HK-2 (cell line): Measurements from ENCODE around the gene DEFB118.
"Not testable (repeated sequence)": the region's sequence is repeated elsewhere in the genome, so short reads cannot be mapped to it uniquely, and the experiment has no call there.

ENCODE experiments used
- DNase-seq: peaks from one replicate; pipeline ENCODE4 v3.0.0-alpha.2; 2018; ENCODE audit not compliant: unreplicated experiment

DEFB118 gene

GRCh38 chr20:31368301-31368700, at the start of gene DEFB118:
Gene DEFB118 (plus strand): TSS chr20:31368601. CDS start chr20:31368651, 50 bp downstream.
- DNase-seq: no peak

GRCh38 chr20:31322504-31322903, 45.9 kb upstream of the DEFB118 start:
- DNase-seq: no peak

GRCh38 chr20:31330893-31331292, 37.5 kb upstream of the DEFB118 start:
- no peak for DNase-seq

GRCh38 chr20:31341470-31341869, 26.9 kb upstream of the DEFB118 start:
- DNase-seq: no peak

GRCh38 chr20:31355981-31356380, 12.4 kb upstream of the DEFB118 start:
- DNase-seq: no peak

- DNase-seq: no peak
Observed at GRCh38 chr20:31363295-31363694, 5.1 kb upstream of the DEFB118 start.

GRCh38 chr20:31364272-31364671, 4.1 kb upstream of the DEFB118 start:
- DNase-seq: not testable (repeated sequence)

- no peak for DNase-seq
Observed at GRCh38 chr20:31374346-31374745, 5.9 kb downstream of the DEFB118 start.

- no peak for DNase-seq
Observed at GRCh38 chr20:31390490-31390889, 22.1 kb downstream of the DEFB118 start, which contains the start of gene DEFB119. Gene DEFB119 (minus strand): TSS chr20:31390590. CDS start chr20:31390483, 107 bp downstream.

- DNase-seq: no peak
Observed at GRCh38 chr20:31392836-31393235, 24.4 kb downstream of the DEFB118 start.

GRCh38 chr20:31394900-31395299, 26.5 kb downstream of the DEFB118 start:
- no peak for DNase-seq

- no peak for DNase-seq
Observed at GRCh38 chr20:31403886-31404285, 35.5 kb downstream of the DEFB118 start.

GRCh38 chr20:31406115-31406514, 37.7 kb downstream of the DEFB118 start, which contains the start of gene DEFB121:
Gene DEFB121 (minus strand): TSS chr20:31406215. CDS start chr20:31406152, 63 bp downstream.
- DNase-seq: no peak

- no peak for DNase-seq
Observed at GRCh38 chr20:31410011-31410410, 41.6 kb downstream of the DEFB118 start.

GRCh38 chr20:31414381-31414780, 46.0 kb downstream of the DEFB118 start:
- DNase-seq: no peak

GRCh38 chr20:31415653-31416052, 47.3 kb downstream of the DEFB118 start:
- DNase-seq: no peak

- no peak for DNase-seq
Observed at GRCh38 chr20:31418307-31418706, 49.9 kb downstream of the DEFB118 start.
